ENCODE results near the gene TAOK2.

DNA sequence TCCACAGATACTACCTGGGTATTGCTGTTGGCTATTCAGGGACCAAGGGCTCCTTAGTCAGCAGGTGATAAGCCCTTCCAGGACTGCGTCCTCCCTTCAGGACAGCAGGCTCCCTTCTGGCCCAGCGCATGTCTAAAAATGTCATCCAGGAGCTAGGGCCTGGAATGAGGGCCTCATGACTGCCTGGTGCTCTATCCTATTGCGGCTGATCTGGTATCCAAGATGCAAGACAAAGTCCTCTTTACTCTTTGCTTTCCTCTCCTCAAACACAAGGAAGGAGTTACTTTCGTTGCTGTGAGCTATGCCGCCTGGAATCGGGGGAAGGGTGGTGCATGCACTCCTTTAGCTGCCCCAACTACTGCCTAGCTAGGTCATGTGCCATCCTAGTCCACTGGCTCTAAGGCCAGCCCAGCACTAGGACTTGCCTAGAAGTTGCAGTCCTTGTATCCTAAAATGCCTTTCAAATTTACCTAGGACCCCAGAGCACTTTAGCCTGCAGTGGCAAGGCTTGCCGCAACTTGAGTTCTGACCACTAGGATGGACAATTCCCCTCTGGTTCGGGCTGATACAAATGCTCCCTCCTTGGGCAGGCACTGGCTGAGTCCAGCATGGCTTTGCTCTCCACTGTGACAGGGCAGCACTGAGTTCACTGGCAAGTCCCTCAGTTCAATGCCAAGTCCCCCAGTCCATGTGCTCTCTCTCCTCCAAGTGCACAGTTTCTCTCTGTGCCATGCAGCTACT lies 21.9 kb upstream of the TAOK2 start:
- TF ChIP-seq, protein P1, sequence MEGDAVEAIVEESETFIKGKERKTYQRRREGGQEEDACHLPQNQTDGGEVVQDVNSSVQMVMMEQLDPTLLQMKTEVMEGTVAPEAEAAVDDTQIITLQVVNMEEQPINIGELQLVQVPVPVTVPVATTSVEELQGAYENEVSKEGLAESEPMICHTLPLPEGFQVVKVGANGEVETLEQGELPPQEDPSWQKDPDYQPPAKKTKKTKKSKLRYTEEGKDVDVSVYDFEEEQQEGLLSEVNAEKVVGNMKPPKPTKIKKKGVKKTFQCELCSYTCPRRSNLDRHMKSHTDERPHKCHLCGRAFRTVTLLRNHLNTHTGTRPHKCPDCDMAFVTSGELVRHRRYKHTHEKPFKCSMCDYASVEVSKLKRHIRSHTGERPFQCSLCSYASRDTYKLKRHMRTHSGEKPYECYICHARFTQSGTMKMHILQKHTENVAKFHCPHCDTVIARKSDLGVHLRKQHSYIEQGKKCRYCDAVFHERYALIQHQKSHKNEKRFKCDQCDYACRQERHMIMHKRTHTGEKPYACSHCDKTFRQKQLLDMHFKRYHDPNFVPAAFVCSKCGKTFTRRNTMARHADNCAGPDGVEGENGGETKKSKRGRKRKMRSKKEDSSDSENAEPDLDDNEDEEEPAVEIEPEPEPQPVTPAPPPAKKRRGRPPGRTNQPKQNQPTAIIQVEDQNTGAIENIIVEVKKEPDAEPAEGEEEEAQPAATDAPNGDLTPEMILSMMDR (IDR thresholded peaks at IDR 0.05): no peak
- no peak for TF ChIP-seq POLR2A (IDR thresholded peaks at IDR 0.05)

Measured in uterus (tissue), 2 donors.